ENCODE results near the gene ARPC2.

DNA sequence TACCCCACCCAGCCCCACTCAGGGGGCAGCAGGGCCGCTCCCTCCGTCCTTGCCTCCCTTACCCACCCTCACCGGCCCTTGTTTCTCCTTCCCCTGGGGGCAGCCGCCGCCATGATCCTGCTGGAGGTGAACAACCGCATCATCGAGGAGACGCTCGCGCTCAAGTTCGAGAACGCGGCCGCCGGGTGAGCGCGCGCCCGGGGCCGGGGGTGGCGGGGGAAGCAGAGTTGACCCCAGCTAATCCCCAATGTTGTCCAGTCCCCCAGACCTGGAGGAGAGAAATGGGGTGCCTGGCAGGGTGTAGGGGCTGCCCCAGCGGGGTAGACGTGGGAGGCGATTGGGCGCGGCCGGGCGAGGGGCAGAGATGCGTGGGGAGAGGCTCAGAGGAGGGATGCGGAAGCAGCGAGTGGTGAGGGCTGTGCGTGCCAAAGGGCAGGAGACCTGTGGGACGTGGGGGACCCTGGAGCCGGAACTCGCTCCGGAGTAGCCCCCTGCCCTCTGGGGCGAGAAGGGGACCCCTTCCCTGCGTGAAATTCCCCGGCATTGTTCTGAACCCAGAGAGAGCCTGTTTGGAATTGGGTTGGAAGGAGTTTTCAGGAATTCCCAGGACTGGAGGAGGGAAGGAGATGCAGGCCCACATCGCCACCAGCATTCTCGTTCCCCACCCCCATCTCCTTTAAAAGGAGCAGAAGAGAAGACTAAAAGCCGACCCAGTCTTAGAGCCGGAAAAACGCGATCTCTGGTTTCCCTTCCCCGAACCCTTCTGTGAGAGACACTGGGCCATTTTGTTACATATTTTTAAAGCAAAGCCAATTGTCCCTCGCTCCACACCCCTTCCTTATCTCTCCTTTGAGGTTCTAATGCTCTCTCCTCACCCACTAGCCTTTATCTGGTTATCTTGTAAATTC lies 625 bp downstream of the ARPC2 start:
- TF ChIP-seq POLR2A (IDR thresholded peaks at IDR 0.05) (peak; percentile 39), POLR2AphosphoS5 (IDR thresholded peaks at IDR 0.05) (no peak)
- TF ChIP-seq, protein P1, sequence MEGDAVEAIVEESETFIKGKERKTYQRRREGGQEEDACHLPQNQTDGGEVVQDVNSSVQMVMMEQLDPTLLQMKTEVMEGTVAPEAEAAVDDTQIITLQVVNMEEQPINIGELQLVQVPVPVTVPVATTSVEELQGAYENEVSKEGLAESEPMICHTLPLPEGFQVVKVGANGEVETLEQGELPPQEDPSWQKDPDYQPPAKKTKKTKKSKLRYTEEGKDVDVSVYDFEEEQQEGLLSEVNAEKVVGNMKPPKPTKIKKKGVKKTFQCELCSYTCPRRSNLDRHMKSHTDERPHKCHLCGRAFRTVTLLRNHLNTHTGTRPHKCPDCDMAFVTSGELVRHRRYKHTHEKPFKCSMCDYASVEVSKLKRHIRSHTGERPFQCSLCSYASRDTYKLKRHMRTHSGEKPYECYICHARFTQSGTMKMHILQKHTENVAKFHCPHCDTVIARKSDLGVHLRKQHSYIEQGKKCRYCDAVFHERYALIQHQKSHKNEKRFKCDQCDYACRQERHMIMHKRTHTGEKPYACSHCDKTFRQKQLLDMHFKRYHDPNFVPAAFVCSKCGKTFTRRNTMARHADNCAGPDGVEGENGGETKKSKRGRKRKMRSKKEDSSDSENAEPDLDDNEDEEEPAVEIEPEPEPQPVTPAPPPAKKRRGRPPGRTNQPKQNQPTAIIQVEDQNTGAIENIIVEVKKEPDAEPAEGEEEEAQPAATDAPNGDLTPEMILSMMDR (IDR thresholded peaks at IDR 0.05) = no peak
